Non-pigmented ciliary epithelial cell (primary cell): ENCODE measurements around the gene HSCB.
"Not testable (repeated sequence)": the region's sequence is repeated elsewhere in the genome, so short reads cannot be mapped to it uniquely, and the experiment has no call there.

ENCODE experiments used
- DNase-seq: peaks from one replicate; pipeline ENCODE4 v3.0.0-alpha.2; 2010; ENCODE audit warnings: low read depth

HSCB gene

DNA sequence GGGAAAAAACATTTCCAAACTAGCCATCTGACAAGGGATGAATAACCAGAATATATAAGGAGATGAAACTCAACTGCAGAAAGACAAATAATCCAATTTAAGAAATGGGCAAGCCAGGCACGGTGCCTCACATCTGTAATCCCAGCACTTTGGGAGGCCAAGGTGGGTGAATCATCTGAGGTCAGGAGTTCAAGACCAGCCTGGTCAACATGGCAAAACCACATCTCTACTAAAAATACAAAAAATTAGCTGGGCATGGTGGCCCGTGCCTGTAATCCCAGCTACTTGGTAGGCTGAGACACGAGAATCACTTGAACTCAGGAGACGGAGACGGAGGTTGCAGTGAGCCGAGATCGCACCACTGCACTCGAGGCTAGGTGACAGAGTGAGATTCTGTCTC lies 3.0 kb upstream of the HSCB start:
- DNase-seq, result not testable (repeated sequence)

DNA sequence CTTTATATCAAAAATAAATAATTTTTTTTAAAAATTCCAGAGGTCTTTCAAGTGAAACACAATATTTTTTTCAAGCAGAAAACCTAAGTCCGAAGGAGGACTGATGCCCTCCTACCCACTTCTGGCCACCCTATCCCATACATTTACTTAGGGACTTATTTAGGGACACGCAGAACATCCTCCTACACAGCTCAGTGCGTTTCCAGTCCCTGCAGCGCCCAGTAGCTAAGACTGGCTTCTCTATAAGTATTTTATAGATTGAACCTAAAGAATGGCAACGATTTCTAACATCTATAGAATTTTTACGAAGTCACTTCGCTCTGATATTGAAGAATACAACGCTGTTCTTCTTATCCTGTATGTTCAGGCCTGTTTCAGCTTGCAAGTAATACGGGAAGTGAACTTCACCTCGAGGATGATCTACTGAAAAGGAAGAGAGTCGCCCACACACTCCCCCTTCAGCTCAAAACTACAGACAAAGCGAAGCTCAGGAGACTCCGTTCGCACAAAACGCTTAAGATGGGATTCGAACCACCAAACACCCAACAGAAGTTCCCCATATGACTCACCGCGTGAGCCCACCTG lies 547 bp upstream of the HSCB start:
- DNase-seq, result no peak

DNA sequence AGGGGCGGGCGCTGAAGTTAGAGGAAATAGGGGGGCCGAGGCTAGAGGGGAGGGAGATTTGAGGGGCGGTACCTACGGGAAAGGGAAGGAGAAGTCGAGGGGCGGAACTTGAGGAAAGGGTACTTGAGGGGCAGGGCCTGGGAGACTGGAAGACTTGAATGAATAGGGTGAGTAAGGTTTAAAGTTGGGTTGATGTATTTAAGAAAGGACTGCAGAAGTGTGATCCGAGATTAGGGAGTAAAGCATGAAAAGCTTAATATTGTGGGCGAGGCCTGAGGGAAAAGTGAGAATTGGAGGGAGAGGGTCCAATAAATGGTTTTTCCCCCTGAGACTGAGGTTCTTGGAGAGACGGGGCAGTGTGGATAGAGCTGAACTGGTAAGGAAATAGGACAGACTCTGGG lies 723 bp downstream of the HSCB start:
- no peak for DNase-seq

DNA sequence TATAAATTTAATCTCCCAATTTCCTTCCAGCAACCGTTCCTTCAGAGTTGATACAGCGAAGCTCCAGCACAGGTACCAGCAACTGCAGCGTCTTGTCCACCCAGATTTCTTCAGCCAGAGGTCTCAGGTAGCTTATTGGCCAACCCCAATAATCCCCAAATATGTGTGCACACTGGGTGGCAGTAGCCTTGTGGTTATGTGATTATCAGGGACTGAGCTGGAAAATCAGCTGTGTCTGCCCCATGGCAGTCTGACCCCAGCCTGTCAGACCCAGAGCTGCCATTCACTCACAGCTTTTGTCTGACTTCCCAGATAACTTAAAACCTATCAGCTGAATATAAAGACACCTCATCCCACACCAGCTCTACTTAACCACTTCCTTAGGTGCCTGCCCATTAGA lies 2.0 kb downstream of the HSCB start:
- no peak for DNase-seq

DNA sequence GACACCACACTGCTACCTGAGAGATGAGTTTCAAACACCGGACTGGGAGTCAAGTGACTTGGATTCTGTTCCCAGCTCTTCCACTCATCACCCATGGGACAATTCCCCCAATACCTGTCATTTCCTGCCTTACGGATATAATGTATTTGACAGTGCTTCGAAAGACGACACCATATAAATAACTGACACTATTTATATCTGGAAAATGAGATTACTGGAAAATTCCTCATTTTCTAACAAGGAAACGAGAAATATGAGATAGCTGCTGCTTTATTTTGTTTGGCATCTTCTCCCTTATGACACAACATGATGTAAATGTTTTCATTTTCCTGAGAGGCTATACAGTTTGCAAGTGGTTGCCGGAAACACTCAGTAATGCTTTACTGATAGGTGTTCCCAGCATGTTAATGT lies 8.6 kb downstream of the HSCB start:
- peak; percentile 57 for DNase-seq

- DNase-seq, result not testable (repeated sequence)
These were observed 12.7 kb downstream of the HSCB start for GRCh38 chr22:28754512-28754911.

DNA sequence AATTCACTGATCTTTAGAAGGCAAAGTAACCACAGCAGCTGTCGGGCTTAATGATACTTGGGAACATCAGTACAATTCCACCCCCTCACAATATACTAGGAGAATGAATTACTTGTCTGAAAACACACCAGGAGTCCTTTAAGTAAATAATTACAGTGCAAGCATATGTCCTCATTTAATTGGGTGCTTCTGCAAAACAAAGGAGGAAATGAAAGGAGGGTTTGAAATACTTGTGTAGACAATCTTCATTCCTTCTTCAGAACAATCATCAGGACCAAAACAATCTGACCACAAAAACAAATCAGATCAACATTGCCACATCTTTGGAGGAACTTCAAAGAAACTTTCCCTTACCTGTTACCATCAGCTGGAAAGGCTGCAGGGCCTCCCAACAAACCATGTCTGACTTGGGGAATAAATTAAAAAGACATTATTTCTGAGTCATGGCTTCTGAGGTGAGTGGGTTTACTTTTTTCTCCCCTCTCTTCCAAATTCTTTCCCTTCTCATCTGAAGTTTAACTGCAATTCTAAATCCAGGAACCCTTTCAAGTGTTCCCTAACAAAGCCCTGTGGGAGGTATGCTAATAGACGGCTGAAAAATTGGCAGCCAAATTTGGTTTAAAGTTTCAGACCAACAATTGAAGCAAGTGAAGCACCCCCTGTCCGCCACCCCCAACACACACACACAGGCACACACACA lies 18.2 kb downstream of the HSCB start:
- no peak for DNase-seq

DNA sequence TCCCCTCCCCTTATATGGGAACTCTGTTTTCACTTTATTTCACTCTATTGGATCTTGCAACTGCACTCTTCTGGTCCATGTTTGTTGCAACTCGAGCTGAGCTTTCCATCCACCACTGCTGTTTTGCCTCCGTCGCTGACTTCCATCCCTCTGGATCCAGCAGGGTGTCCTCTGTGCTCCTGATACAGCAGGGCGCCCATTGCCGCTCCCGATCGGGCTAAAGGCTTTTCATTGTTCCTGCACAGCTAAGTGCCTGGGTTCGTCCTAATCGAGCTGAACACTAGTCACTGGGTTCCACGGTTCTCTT lies 19.6 kb downstream of the HSCB start:
- no peak for DNase-seq

DNA sequence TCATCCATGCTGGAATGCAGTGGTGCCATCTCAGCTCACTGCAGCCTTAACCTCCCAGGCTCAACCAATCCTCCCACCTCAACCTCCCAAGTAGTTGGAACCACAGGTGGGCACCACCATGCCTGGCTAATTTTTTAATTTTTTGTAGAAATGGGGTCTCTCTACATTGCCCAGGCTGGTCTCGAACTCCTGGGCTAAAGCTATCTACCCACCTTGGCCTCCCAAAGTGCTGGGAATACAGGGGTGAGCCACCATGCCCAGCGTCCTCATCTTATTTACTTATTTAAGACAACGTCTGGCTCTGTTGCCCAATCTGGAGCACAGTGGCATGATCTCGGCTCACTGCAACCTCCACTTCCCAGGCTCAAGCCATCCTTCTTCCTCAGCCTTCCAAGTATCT lies 20.2 kb downstream of the HSCB start:
- not testable (repeated sequence) for DNase-seq

GRCh38 chr22:28766628-28767027 lies 24.8 kb downstream of the HSCB start:
- DNase-seq, result no peak

DNA sequence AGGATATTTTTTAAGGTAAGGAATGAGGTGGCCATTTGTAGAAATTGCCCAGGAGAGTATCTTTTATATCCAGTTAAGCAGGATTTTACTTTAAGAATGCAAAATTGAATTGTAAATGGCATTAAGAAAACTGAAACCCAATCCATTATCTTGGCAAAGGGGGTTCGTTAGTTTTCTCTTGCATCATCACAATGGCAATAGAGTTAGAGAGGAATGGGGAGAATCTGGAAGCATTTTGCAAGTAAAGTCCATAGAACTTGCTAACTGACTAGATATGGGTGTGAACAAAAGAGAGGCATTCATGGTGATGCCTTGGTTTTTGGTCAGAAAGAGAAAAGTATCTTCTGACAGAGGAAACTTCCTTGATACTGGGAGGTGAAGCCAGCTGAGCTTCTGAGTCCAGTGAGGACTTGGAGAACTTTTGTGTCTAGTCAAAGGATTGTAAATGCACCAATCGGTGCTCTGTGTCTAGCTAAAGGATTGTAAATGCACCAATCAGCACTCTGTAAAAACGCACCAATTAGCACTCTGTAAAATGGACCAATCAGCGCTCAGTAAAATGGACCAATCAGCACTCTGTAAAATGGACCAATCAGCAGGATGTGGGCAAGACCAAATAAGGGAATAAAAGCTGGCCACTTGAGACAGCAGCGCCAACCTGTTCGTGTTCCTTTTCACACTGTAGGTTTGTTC lies 27.0 kb downstream of the HSCB start:
- no peak for DNase-seq

DNA sequence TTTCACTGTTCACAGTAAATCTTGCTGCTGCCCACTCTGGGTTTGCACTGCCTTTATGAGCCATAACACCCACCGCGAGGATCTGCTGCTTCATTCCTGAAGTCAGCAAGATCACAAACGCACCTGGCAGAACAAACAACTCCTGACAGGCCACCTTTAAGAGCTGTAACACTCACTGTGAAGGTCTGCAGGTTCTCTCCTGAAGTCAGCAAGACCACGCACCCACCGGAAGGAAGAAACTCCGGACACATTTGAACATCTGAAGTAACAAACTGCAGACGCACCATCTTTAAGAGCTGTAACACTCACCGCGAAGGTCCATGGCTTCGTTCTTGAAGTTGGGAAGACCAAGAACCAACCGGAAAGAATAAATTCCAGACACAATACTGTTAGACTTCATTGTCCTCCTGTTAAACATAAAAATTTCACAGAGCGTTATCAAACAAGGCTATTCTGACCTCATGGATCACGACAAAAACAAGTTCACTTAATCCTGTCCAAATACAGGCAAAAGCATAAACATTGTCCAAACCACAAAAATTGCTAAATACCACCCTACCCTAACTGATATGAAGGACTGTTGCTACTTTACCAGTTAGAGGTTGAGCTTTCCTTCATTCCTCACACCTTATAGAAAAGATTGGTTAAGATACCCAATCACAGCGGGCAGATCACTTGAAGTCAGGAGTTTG lies 27.7 kb downstream of the HSCB start:
- no peak for DNase-seq

DNA sequence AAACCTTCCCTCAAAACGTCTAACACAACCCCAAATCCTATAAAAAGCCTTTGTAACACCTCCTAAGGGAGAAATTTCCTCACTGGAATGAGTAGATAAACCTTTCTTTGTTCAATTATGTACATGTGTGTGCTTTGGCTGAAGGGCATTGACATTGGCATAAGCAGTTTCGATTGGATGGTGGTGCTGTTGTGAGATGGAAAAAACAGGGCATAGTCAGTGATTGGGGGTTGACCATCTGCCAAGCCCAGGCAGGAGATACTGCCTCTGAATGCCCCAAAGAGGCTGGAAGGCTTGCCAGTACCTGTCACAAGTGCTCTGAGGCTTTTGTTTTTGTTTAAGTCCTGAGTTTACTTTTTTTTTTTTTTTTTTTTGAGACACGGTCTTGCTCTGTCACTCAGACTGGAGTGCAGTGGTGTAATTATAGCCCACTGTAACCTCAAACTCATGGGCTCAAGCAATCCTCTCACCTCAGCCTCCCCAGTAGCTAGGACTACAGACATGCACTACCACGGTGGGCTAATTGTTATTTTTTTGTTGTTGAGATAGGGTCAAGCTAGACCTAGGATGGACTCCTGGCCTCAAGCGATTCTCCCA lies 29.5 kb downstream of the HSCB start:
- no peak for DNase-seq

DNA sequence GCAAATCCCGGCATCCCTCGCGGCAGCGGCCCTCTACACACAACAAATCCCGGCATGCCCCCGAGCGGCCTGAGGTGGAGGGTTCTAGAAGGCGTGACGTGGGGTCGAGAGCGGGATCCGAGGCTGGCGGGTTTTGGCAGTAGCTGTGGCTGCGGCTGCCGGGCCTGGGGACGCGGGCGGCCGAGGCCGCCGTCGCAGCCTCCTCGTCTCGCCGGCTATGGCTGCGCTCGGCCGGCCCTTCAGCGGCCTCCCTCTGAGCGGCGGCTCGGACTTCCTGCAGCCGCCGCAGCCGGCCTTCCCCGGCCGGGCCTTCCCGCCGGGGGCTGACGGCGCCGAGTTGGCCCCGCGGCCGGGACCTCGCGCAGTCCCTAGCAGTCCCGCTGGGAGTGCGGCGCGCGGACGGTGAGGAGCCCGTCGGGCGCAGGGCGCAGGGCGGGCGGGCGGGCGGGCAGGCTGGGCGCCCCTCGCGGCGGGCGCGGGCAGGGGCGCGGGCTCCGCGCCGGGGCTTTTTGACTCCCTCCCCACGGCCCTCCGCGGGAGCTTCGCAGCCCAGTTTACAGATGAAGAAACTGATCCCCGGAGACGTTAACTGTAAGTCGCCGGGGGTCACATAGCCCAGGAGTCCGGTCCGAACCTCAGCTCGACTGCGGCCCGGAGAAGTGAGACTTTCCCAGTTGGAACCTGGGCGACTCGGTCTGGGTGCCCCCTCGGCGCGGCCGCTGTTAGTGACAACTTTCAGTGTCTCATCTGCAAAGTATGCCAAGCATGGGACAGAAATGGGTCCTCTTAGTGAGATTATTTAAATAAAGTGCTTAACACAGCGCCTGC lies 31.0 kb downstream of the HSCB start, which contains the start of gene CCDC117:
Gene CCDC117 (plus strand): TSS at position 63 of the 828 bp plus-strand sequence. CDS start 155 bp downstream, at position 218.
- peak; percentile 87 for DNase-seq

- DNase-seq, result no peak
These were observed 31.6 kb downstream of the HSCB start for GRCh38 chr22:28773461-28773867.

DNA sequence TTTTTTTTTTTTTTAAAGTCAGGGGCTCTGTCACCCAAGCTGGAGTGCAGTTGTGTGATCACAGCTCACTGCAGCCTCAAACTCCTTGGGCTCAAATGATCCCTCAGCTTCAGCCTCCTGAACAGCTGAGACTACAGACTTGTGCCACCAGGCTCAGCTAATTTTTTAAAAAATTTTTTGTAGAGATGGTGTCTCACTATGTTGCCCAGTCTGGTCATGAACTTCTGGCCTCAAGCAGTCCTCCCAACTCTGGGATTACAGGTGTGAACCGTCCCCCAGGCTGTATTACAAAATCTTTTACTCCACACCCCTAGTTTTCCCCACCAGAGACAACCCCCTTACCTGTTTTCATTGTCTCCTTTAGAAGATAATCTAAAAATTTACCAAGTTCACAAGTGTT lies 32.5 kb downstream of the HSCB start:
- no peak for DNase-seq

DNA sequence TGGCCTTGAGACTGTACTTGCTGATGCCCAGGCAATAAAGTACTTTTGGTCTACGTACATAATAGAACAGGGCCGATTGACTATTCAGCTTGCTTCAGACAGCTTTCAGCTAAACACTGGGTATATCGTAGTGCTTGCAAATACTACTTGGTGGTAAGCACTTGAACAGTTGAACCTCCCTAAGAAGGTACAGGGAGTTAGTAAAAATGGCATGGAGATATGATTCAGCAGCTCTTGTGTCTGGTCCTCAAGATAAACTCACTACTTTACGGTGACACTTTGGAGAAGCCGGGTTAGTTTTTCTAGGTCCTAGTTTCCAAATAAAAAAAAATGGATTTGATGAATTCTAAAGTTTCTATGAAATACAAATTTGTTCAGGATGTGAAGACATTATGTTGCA lies 38.0 kb downstream of the HSCB start:
- DNase-seq, result no peak

GRCh38 chr22:28780296-28780695 lies 38.5 kb downstream of the HSCB start:
- no peak for DNase-seq

DNA sequence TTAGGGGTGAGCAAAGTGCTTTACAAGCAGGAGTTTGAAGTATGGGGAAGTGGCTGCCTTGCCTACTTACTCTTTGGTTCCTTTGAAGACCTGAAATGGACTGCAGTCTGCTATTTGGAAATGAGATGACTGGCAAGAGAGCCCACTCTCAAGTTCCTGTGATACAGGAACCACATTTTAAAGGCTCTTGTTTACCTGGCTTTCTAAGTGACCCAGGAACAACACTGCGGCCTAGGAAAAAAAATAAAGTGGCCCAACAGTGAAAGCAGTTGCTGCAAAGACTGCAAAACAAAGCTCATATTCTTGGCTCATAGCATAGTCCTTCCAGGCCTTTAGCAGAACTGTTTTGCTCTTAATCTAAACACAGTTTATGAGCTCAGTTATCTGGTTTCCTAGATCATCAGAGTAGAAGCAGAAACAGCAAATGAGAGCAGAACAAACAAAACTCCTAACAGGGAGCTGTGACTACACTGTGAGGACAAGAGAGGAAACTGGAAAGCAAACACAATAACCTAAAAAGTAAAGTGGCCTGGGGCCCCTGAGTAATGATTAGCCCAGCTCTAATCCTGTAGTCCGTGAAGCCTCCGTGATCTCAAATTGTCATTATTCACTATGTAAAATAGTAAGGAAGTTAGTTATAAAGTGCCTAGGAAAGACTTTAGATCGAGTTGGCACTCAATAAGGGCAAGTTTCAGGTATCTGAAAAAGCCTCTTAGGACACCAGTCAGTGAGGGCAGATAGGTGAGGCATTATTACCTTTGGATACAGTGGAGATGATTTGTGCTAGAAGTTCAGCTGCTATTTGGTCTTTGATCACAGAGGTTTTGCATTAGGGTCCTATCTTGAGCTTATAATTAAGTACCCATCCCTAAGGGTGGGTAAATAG lies 42.2 kb downstream of the HSCB start:
- DNase-seq, result no peak

- no peak for DNase-seq
These were observed 46.8 kb downstream of the HSCB start for GRCh38 chr22:28788601-28789000.

DNA sequence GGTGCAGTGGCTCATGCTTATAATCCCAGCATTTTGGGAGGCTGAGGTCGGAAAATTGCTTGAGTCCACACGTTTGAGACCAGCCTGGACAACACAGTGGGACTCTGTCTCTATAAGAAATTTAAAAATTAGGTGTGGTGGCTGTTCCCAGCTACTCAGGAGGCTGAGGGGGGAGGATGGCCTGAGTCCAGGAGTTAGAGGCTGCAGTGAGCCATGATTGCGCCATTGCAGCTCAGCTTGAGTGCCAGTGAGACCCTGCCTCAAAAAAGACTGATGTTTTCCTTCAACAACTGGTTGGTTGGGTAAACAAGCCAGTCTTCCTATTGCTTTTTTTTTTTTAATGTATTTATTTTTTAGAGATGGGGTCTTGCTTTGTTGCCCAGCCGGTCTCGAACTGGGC lies 49.3 kb downstream of the HSCB start:
- no peak for DNase-seq
